B cell (primary cell): Measurements from ENCODE around the gene BCAR3. TPM values are rescaled to one million over a fixed set of nuclear protein-coding genes. Genes with fewer than 3 reads are reported as not detected.
A peak's percentile ranks its signal among the peaks of the same experiment; 100 is the strongest.

Experiments used
- ATAC-seq: fragments of 200-7000 bp; cut with Tn5 transposase; one replicate; pipeline ENCODE4 v1.10.0; 2021; ENCODE audit warnings: low read depth, mild to moderate bottlenecking, moderate number of reproducible peaks, moderate library complexity
- CTCF ChIA-PET: fragments of 350-600 bp; sonication (Branson Sonifier 250); formaldehyde crosslinking; loops from one replicate; lab custom pipeline; 2021; ENCODE audit warnings: antibody characterized with exemption, inconsistent platforms; lab: Charles Lee
- POLR2A ChIA-PET: fragments of 350-600 bp; sonication (Branson Sonifier 250); formaldehyde crosslinking; loops from one replicate; lab custom pipeline; 2021; ENCODE audit warnings: antibody characterized with exemption; lab: Charles Lee
- DNase-seq: peaks from one replicate; pipeline ENCODE4 v3.0.0; 2013
- H2AFZ ChIP-seq: 2 replicates; pipeline ENCODE4 v1.6.1; 2012; ENCODE audit warnings: mild to moderate bottlenecking, low read depth, low read length; ENCODE audit not compliant: insufficient read depth, poor library complexity, severe bottlenecking
- H3K27ac ChIP-seq, 2 donors: 1 replicate in 1 of 2; 2 replicates in 1 of 2; pipeline ENCODE4 v1.5.1; 2012 to 2013; ENCODE audit warnings: low read length in 2 of 2, mild to moderate bottlenecking in 2 of 2, moderate library complexity in 1 of 2
- H3K27me3 ChIP-seq, 4 experiments: fragments of 200-600 bp in 1 of 4; sonication (generic) in 1 of 4; replicated peaks in 1 of 4; 1 replicate in 2 of 4; 2 replicates in 2 of 4; pipeline versions ENCODE4 v1.6.1 to v1.7.0; 2013 to 2016; ENCODE audit warnings: low read length in 3 of 4, mild to moderate bottlenecking in 2 of 4, mixed read lengths in 1 of 4, moderate library complexity in 1 of 4; ENCODE audit not compliant: insufficient read depth in 4 of 4, control insufficient read depth in 3 of 4; ENCODE audit errors: control extremely low read depth in 1 of 4
- H3K36me3 ChIP-seq, 2 experiments: replicated peaks in 1 of 2; 1 replicate in 1 of 2; 2 replicates in 1 of 2; pipeline versions ENCODE4 v1.6.1 to v1.7.1; 2013; ENCODE audit warnings: low read length in 1 of 2; ENCODE audit not compliant: insufficient read depth in 2 of 2, control insufficient read depth in 1 of 2; ENCODE audit errors: control extremely low read depth in 1 of 2, extremely low read depth in 1 of 2
- H3K4me1 ChIP-seq, 2 donors: fragments of 200-600 bp in 1 of 2; sonication (generic) in 1 of 2; 1 replicate in 1 of 2; 2 replicates in 1 of 2; pipeline versions ENCODE4 v1.5.1 to v1.6.1; 2013 to 2017; ENCODE audit warnings: low read length in 2 of 2; ENCODE audit not compliant: control insufficient read depth in 2 of 2, insufficient read depth in 2 of 2
- H3K4me2 ChIP-seq: replicated peaks from 2 replicates; pipeline ENCODE3; 2012; ENCODE audit warnings: mild to moderate bottlenecking, low read depth, low read length; ENCODE audit not compliant: poor library complexity, severe bottlenecking
- H3K4me3 ChIP-seq, 5 experiments: fragments of 200-600 bp in 1 of 5; sonication (generic) in 1 of 5; 1 replicate in 3 of 5; 2 replicates in 2 of 5; pipeline versions ENCODE4 v1.5.1 to v1.7.0; 2011 to 2016; ENCODE audit warnings: low read length in 4 of 5, mild to moderate bottlenecking in 4 of 5, low read depth in 2 of 5, control low read depth in 1 of 5, moderate library complexity in 1 of 5; ENCODE audit not compliant: insufficient read depth in 1 of 5; ENCODE audit errors: control extremely low read depth in 1 of 5, extremely low read depth in 1 of 5
- H3K79me2 ChIP-seq: fragments of 200-600 bp; sonication (generic); one replicate; pipeline ENCODE4 v1.6.0; 2016; ENCODE audit warnings: low read length; ENCODE audit not compliant: control insufficient read depth, insufficient read depth
- H3K9ac ChIP-seq: fragments of 200-600 bp; sonication (generic); 2 replicates; pipeline ENCODE4 v1.6.1; 2017; ENCODE audit warnings: mild to moderate bottlenecking, low read length, moderate library complexity
- H3K9me3 ChIP-seq, 3 donors: one replicate each; pipeline versions ENCODE4 v1.6.1 to v1.7.1; 2013; ENCODE audit warnings: low read length in 2 of 3; ENCODE audit not compliant: control insufficient read depth in 2 of 3, insufficient read depth in 1 of 3; ENCODE audit errors: control extremely low read depth in 1 of 3
- H4K20me1 ChIP-seq: 2 replicates; pipeline ENCODE4 v1.6.0; 2012; ENCODE audit warnings: mild to moderate bottlenecking, low read length; ENCODE audit not compliant: insufficient read depth, control insufficient read depth, poor library complexity, severe bottlenecking
- H3K27ac Mint-ChIP-seq: one replicate; pipeline ENCODE4 v1.8.0; 2021; ENCODE audit warnings: mixed read lengths
- H3K27me3 Mint-ChIP-seq: one replicate; pipeline ENCODE4 v1.8.0; 2021; ENCODE audit warnings: mixed read lengths
- H3K4me1 Mint-ChIP-seq: one replicate; pipeline ENCODE4 v1.8.0; 2021; ENCODE audit warnings: mixed read lengths
- H3K4me3 Mint-ChIP-seq: one replicate; pipeline ENCODE4 v1.8.0; 2021; ENCODE audit warnings: mixed read lengths
- H3K9me3 Mint-ChIP-seq: one replicate; pipeline ENCODE4 v1.8.0; 2022; ENCODE audit warnings: mixed read lengths; ENCODE audit not compliant: insufficient read depth
- EZH2 ChIP-seq: IDR thresholded peaks from 2 replicates; pipeline ENCODE4 v1.6.1; 2012; ENCODE audit warnings: borderline replicate concordance, low read depth, mild to moderate bottlenecking, moderate library complexity, low read length; ENCODE audit not compliant: insufficient read depth, poor library complexity, severe bottlenecking
- WGBS: methylation state at CpG from one replicate; pipeline ENCODE4 v1.1.5; 2013; ENCODE audit warnings: missing lambda C conversion rate; ENCODE audit not compliant: insufficient coverage; 5-methylcytosine and 5-hydroxymethylcytosine counted together
- intact Hi-C: fragments of 100-400 bp; cut with micrococcal nuclease; formaldehyde crosslinking; loops from one replicate; pipeline ENCODE4 v1.10.0; 2022
- polyA plus RNA-seq: library from polyadenylated mRNA; depleted of rRNA; stranded (reverse); fragments of >200 nt; gene quantifications from 2 replicates; pipeline ENCODE4 v1.2.3, GENCODE V29; 2012
- total RNA-seq, 2 donors: library from RNA; stranded (reverse); fragments of 120-200 nt in 1 of 2; gene quantifications; 1 replicate in 1 of 2; 2 replicates in 1 of 2; pipeline versions ENCODE4 v1.2.3 to v1.2.4, GENCODE V29; 2013 to 2022
- TF ChIP-seq, protein P1 (sequence below): fragments of 200-600 bp; IDR thresholded peaks from one replicate; pipeline ENCODE4 v1.8.0; 2022; ENCODE audit warnings: antibody characterized with exemption, mild to moderate bottlenecking

Gene BCAR3
- total and polyA plus RNA-seq, 2 donors (not counting 1 experiment from before 2014, with no cell fraction given): 6.7 to 13.0 TPM

DNA sequence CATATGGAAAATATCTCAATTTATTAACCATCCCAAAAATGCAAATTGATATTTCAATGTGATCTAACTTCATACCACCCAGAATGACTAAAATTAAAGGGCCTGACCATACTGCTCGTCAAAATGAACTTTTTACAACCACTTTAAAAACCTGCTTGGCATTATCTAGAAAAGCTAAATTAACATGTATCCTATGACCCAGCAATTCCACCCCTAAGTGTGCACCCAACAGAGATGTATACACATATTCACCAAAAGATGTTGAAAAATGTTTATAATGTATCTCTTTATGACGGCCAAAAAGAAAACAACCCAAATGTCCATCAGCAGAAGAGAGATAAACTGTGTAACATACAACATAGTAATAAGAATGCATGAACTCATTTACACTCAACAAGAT lies 1.6 kb upstream of the BCAR3 start:
- 80% methylated on average over 1 of the region's 2 CpGs for WGBS
- ChIA-PET POLR2A (interaction anchor here (0.7 to 1.6 kb wide), 2 partner anchors 9 to 12 kb away, joined by 3 read pairs; no protein-coding TSS in a partner anchor), CTCF (interaction anchor here (0.6 to 3.7 kb wide), 7 partner anchors 9 to 130 kb away, joined by 3 to 31 read pairs (median 6); no protein-coding TSS in a partner anchor)
- peaks cover 32 to 50% of the 10 kb centered on the region in 2 donors for H3K4me1 ChIP-seq
- DNase-seq: no peak
- H3K27me3 ChIP-seq: no peaks in the 10 kb centered on the region
- Mint-ChIP-seq H3K27ac (no peak overlapping the region), H3K4me3 (peak overlapping the region; percentile 44), H3K9me3 (no peaks in the 10 kb centered on the region), H3K27me3 (no peaks in the 10 kb centered on the region), H3K4me1 (peaks cover 70% of the 10 kb centered on the region)
- no peaks in the 10 kb centered on the region for H4K20me1 ChIP-seq
- H3K4me2 ChIP-seq: no peak overlapping the region
- H3K27ac ChIP-seq: no peak overlapping the region
- no peaks in the 10 kb centered on the region for H3K36me3 ChIP-seq
- H3K4me3 ChIP-seq: no peak overlapping the region
- intact Hi-C loops: loop anchor here (5.0 kb wide), 1 partner anchor 236 kb away; the partner anchor contains the start of gene FNBP1L
- H3K9ac ChIP-seq: no peak overlapping the region
- TF ChIP-seq EZH2: no peak
- TF ChIP-seq, protein P1, sequence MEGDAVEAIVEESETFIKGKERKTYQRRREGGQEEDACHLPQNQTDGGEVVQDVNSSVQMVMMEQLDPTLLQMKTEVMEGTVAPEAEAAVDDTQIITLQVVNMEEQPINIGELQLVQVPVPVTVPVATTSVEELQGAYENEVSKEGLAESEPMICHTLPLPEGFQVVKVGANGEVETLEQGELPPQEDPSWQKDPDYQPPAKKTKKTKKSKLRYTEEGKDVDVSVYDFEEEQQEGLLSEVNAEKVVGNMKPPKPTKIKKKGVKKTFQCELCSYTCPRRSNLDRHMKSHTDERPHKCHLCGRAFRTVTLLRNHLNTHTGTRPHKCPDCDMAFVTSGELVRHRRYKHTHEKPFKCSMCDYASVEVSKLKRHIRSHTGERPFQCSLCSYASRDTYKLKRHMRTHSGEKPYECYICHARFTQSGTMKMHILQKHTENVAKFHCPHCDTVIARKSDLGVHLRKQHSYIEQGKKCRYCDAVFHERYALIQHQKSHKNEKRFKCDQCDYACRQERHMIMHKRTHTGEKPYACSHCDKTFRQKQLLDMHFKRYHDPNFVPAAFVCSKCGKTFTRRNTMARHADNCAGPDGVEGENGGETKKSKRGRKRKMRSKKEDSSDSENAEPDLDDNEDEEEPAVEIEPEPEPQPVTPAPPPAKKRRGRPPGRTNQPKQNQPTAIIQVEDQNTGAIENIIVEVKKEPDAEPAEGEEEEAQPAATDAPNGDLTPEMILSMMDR: no peak
- no peak for ATAC-seq
- no peak overlapping the region for H2AFZ ChIP-seq
- H3K79me2 ChIP-seq: peaks cover 13% of the 10 kb centered on the region
- peaks cover 0 to 1% (median 0%) of the 10 kb centered on the region in 3 donors for H3K9me3 ChIP-seq

DNA sequence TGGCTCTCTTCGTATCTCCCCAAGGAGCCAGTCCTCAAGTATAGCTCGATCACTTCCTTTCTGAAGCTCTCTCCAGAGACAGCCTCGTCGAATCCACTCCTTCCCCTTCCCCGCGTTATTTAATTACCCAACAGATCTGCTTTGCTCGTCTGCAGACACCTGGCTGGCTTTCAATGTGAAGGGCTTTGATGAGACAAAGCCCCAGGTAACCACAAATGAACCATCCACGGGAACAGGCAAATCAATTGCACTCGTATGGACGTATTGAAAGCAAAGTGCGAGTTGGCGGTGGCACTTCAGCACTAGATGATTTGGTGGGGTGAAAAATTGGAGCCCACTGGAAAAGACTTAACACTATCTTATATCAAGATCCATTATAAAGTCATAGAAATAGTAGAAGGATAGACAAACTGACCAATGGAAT lies 364 bp upstream of the BCAR3 start:
- Histone ChIP-seq H3K4me1 (peaks cover 32 to 44% of the 10 kb centered on the region in 2 donors), H3K4me3 (peak overlapping the region; percentile 41 to 86 (median 76)), H3K79me2 (peaks cover 26% of the 10 kb centered on the region), H3K9me3 (peaks cover 0 to 1% (median 0%) of the 10 kb centered on the region in 3 donors), H2AFZ (peak overlapping the region; percentile 87), H3K36me3 (peaks cover 2 to 4% of the 10 kb centered on the region in 2 experiments), H3K4me2 (peak overlapping the region; percentile 87), H3K27me3 (no peaks in the 10 kb centered on the region), H3K27ac (peak overlapping the region; percentile 20 to 56), H3K9ac (peak overlapping the region; percentile 72), H4K20me1 (no peaks in the 10 kb centered on the region)
- no peak for DNase-seq
- WGBS: 3% methylated on average over 7 of the region's 12 CpGs
- H3K4me3 Mint-ChIP-seq: peak overlapping the region; percentile 100
- H3K4me1 Mint-ChIP-seq: peaks cover 69% of the 10 kb centered on the region
- TF ChIP-seq, protein P1: no peak
- no peak for TF ChIP-seq EZH2
- POLR2A ChIA-PET: interaction anchor here (0.5 to 1.0 kb wide), 5 partner anchors 11 to 63 kb away, joined by 3 to 5 read pairs (median 4); no protein-coding TSS in a partner anchor
- no peaks in the 10 kb centered on the region for H3K9me3 Mint-ChIP-seq
- ATAC-seq: no peak
- peak overlapping the region; percentile 79 for H3K27ac Mint-ChIP-seq
- H3K27me3 Mint-ChIP-seq: no peaks in the 10 kb centered on the region
- CTCF ChIA-PET: interaction anchor here (0.6 to 5.4 kb wide), 21 partner anchors 10 to 162 kb away, joined by 3 to 43 read pairs (median 7); no protein-coding TSS in a partner anchor
- intact Hi-C loops: loop anchor here (1.0 to 5.0 kb wide), 5 partner anchors 11 to 235 kb away; partner anchors contain the start of gene FNBP1L
